ENCODE results near the gene NELFB.

Gene NELFB

DNA sequence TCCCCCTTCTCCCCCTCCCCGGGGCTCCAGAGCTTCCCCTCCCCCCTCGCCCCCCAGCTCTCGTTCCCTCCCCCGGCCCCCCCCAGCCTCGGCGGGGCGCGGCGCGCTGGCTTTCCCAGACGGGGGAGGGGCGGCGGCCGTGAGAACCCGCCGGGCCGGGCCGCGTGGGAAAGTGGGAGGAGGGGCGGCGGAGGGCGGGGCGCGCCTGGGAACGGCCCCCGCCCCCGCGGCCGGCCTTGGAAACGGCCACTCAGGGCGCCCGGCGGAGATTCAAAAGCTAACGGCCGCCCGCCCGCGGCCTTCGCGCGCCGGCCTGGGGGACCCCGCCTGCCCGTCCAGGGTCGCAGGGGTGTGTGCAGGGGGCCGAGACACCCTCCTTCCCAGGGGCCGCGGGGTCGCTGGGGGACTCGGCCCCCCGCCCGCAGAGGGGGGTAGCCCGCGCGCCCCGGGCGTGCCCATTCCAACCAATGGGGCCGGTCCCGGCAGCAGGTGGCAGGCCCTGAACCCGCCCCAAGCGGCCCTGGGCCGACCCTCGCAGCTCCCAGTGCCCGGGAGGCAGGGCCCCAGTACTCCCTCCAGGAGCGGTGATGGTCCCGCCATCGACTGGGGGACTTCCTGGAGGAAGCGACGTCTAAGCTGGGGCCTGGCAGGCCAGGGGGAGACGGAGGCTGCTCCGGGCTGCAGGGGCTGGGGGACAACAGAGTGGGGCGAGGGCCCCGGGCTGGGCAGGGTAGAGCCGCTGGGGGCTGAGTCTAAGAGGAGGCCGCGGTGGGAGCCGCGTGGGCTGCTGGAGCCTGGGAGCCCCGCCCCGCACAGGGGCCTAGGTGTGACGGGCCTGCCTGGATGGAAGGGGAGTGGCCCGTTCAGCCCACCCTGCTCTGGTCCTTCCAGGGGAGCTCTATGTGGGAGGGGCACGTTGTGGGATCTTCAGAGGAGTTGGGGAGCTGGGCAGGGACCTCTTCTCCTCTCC, 61.2 kb downstream of the NELFB start:
- no peak for DNase-seq

DNA sequence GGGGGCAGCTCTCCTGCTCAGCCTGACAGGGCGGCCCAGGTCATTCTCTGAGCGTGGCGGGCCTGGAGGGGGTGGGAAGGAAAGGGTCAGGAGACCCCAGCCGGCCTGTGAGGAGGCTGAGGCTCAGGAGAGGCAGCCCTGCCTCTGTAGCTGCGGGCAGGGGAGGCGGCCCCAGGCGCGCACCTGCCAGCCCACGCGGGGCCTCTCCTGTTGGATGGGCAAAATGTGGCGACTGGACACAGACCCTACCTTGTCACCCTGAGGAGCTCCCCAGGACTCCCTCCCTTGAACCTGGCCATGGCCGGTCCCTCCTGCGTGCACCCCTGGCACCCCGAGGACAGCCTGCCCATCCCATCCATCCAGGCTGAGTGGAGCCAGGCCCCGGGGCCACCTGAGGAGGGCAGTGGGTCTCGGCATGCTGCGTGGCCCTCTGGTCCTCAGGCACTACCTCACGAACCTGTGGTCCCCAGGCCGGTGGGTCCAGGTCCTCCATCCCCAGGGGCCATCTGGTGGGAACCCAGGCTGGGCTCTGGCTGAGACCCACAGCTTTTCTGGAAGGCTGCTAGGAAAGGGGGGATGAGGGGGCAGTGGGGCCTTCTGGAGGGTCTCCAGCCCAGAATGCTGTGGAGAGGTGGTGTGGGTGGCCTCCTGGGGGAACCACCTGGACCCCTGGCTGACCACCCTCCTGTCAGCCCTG, 62.0 kb downstream of the NELFB start:
- DNase-seq = no peak

DNA sequence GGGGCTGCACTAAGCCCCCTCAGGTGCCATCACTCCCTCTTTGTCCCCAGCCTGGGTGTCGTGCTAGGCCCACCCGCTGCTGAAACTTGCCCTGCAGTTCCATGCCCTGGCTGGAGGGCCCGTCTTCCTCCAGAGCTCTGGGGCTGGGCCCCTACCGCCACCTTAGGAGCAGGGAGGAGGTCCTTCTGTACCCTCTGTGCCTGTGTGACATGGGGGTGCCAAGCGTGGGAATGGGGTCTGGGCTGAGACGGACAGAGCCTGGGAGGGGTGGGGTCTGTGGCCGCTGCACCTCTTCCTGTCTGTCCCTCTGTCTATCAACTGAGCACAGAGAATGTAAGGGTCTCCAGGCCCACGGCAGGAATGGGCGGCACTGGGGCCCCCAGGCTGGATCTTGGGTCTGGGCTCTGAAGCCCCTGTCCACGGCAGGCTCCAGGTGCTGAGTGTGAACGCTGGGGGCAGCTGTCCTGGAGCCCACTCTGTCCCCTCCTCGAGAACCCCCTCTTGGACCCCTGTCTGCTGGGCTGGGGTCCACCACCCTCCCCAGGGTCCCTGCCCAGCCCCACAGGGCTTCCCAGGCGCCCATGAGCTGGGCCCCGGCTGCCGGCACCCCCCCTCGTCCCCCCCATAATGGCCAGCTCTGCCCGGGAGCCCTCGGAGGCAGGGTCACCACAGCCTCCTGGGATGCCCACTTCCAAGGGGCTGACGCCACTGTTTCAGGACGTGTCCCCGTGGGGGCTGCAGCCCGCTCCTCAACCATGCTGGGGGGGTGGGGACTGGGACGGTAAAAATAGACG, 62.8 kb downstream of the NELFB start:
- no peak for DNase-seq

DNA sequence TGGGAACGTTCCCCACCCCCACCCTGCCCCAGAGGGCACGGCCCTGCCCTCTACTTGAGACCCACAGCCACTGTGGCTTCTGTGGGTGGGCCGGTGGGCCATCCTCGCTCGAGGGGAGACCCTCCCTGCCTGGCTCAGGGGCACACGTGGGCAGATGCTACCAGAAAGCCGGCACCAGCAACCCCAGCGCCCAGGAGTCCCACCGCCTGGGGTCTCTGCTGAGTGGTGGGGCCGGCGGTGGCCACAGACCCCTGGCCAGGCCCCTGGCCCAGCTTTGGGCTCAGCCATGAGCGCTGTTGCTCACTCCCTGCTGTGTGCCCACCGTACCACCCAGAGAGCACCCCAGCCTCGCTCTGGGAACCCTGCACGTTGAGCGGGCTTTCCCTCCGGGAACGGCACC, 63.5 kb downstream of the NELFB start:
- DNase-seq = no peak

DNA sequence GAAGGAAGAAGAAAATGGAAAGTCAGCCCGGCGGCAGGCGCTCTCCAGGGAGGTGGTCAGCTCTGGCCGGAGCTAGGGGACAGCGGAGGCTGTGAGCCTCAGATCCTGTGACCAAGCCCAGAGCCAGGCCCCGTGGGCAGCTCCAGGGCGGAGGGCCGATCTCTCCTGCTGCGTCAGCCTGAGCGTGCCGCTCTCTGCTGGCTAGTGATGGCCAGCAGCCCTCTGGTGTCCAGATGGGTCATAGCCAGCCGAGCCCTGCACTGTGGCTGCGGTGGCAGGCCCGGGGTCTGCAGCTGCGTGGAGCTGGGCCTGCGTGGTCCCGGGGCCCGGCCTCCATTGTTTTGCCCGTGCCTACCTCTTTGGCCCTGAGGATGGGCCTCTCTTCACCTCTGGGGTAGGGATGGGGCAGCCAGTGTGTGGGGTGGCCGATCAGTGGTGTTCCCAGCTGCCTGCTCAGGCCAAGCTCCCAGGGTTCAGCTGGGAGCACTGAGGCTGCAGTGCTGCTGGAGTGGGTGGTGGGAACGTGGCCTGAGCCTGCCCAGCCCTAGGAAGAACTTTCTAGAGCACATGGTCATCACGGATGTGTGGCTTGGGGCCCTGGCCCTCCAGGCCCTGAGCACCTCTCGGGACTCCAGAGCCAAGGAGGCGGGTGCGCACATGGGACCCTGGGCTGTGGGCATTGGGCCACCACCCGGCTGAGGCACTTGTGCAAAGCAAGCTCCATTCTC, 64.0 kb downstream of the NELFB start:
- DNase-seq = no peak

DNA sequence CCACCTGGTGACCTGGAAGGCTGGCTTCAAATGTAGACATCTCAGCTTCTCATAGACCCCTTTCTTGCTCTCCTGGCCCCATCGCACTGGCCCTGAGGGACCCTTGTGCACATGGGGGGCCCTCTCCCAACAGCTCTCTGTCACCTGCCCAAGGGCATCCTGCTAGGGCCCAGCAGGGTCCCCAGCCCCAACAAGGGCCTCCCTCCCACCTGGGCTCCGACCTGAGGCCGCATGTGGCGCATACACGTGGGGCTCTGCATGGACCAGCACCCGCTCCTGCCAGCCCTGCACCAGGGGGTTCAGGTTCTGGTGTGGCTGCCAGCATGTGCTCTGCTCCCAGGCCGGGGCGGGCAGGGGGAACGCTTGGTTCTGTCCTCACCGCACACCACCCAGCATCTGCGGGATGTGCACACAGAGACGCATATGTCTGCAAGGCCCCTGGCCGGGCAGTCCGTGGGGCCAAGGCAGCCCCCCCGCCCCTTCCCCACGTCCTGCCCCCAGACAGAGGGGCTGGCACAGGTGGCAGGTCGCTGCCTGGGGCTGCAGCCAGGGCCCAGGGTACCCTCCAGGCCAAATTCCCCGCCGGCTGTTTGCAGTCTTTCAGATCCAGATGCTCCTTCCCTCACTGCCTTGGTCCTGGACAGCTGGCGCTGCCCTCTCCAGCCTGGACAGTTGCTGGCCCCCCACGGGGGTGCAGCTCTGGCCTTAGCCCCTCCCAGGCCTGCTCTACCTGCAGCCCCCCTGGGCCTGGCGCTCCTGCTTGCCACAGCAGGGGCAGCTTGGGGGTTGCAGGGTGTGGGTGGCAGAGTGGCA, 64.8 kb downstream of the NELFB start:
- DNase-seq = no peak

DNA sequence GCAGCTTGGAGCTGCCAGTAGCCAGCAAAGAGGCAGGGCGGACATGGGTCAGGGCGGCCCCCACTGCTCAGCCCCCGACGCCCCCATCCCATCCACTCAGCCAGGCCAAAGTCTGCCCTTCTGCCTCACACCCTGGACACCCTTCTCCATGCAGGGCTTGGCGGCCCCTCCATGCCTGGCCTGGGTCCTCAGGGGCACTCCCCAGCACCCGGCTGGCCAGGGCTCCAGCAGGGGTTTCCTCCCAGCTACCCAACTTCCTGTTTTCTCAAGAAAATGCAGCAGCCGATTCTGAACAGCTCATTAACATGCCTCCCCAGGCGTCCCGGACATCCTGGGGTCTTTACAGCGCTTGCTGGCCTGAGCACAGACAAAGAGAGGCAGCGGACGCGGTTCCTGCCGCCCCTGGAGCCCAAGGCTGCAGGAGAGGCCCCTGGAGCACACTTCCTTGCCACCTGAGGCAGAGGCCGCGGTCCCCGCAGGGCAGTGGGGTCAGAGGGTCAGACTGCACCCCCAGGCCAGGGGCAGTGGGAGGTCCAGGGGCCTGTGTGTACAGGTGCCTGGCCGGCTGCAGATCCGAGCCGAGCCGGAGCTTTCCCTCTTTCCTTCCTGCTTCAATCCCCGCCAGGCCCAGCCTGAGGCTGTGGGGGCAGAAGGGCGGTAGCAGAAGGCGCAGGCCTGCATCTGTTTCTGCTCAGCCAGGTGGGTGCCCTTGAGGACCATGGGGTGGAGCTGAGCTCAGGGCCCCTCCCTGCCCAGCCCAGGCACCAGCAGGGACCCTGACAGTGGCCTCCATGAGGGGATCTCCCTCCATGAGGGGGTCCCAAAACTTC, 65.6 kb downstream of the NELFB start:
- no peak for DNase-seq

- no peak for DNase-seq
These were observed 66.7 kb downstream of the NELFB start for GRCh38 chr9:137321726-137322361.

Measured in NCI-H1105 treated with DMSO at 0.1 percent for 48 hours (cell line).